Thyroid gland (tissue), 4 donors: ENCODE data around the gene BARX1.

ENCODE experiments used
- POLR2A ChIP-seq, 2 donors: fragments of 450-650 bp; IDR thresholded peaks; one replicate each; pipeline ENCODE4 v1.6.1; 2017; ENCODE audit warnings: antibody characterized with exemption in 2 of 2, mild to moderate bottlenecking in 2 of 2, moderate library complexity in 1 of 2
- TF ChIP-seq, protein P1 (sequence below), 6 experiments: fragments of 200-600 bp in 3 of 6; fragments of 450-650 bp in 3 of 6; sonication (generic) in 3 of 6; IDR thresholded peaks; one replicate each; pipeline ENCODE4 v1.5.1; 2016 to 2019; ENCODE audit warnings: antibody characterized with exemption in 6 of 6, mild to moderate bottlenecking in 2 of 6, inconsistent platforms in 1 of 6, moderate library complexity in 1 of 6

DNA sequence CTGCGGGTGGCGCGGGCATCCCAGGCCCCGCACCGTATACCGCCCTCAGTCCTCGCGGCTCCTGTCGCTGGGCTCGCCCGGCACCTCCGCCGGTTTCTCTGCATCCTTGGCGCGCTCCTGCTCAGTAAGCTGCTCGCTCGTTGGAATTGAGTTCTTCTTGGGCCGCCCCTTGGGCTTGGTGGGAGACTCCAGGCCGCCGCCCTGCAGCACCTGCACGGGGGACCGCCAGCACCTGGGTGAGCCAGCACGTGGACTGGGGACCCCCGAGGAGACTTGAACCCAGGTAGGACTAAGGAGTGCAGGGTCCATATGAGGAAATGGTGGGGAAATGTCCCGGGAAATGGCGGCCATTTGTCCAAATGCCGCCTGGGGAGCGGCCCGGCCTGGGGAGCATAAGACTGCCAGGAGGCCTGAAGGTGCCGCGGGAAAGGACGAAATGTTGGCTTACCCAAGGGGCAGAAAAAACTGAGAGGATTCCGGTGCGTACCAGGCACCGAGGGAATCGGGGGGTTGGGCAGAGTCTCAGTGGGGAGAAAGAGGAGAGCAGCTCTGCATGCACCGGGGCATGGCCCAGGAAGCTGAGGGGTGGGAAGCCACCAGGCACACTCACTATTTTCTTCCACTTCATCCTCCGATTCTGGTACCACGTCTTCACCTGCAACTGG, 2.9 kb downstream of the BARX1 start:
- TF ChIP-seq, protein P1, sequence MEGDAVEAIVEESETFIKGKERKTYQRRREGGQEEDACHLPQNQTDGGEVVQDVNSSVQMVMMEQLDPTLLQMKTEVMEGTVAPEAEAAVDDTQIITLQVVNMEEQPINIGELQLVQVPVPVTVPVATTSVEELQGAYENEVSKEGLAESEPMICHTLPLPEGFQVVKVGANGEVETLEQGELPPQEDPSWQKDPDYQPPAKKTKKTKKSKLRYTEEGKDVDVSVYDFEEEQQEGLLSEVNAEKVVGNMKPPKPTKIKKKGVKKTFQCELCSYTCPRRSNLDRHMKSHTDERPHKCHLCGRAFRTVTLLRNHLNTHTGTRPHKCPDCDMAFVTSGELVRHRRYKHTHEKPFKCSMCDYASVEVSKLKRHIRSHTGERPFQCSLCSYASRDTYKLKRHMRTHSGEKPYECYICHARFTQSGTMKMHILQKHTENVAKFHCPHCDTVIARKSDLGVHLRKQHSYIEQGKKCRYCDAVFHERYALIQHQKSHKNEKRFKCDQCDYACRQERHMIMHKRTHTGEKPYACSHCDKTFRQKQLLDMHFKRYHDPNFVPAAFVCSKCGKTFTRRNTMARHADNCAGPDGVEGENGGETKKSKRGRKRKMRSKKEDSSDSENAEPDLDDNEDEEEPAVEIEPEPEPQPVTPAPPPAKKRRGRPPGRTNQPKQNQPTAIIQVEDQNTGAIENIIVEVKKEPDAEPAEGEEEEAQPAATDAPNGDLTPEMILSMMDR (IDR thresholded peaks at IDR 0.05): no peak
- no peak for TF ChIP-seq POLR2A (IDR thresholded peaks at IDR 0.05)
